ENCODE data around the gene RNF213.
A peak's percentile ranks its signal among the peaks of the same experiment; 100 is the strongest.
"Not testable (repeated sequence)": the region's sequence is repeated elsewhere in the genome, so short reads cannot be mapped to it uniquely, and the experiment has no call there.

RNF213 gene

DNA sequence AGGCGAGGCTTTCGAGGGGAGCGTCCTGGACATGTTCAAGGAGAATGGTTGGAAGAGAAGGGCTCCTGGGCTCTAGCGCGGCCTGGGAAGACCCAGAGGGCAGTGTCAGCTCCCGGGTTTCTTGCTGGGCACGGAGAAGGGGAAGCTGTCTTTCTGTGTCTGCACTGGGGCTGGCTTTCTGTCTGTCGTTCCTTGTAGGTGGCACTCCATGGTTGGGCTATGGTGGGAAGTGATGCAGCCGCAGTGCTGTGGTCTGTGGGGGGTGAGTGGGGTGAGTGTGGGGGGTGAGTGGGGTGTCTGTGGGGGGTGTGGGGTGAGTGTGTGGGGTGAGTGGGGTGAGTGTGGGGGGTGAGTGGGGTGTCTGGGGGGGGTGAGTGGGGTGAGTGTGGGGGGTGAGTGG is 13.7 kb downstream of the RNF213 start:
- DNase-seq = no peak

DNA sequence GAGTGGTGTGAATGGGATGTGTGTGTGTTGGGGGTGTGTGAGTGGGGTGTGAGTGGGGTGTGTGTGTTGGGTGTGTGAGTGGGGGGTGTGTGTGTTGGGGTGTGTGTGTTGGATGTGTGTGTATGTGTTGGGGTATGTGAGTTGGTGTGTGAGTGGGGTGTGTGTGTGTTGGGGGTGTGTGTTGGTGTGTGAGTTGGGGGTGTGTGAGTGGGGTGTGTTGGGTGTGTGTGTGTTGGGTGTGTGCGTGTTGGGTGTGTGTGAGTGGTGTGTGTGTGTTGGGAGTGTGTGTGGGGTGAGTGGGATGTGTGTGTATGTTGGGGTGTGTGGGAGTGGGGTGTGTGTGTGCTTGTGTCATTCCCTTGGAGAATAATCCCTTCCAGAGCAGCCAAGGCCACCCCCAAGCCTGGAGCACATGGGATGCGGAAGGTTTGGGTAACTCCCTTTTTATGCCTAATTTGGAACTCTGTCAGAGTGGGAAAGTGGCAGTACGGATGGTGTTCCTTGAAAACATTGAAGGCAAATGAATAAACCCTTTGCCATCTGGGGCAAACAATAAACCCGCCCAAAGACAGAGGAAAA is 14.3 kb downstream of the RNF213 start:
- DNase-seq = no peak

DNA sequence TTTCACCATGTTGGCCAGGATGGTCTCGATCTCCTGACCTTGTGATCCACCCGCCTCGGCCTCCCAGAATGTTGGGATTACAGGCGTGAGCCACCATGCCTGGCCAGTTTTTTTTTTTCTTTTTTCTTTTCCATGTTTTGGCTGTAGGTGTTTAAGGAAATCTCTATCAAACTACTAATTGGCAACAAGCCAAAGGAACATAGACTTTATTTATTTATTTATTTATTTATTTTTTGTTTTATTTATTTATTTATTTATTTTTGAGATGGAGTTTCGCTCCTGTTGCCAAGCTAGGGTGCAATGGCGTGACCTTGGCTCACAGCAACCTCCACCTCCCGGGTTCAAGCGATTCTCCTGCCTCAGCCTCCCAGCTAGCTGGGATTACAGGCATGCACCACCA is 15.2 kb downstream of the RNF213 start:
- not testable (repeated sequence) for DNase-seq

DNA sequence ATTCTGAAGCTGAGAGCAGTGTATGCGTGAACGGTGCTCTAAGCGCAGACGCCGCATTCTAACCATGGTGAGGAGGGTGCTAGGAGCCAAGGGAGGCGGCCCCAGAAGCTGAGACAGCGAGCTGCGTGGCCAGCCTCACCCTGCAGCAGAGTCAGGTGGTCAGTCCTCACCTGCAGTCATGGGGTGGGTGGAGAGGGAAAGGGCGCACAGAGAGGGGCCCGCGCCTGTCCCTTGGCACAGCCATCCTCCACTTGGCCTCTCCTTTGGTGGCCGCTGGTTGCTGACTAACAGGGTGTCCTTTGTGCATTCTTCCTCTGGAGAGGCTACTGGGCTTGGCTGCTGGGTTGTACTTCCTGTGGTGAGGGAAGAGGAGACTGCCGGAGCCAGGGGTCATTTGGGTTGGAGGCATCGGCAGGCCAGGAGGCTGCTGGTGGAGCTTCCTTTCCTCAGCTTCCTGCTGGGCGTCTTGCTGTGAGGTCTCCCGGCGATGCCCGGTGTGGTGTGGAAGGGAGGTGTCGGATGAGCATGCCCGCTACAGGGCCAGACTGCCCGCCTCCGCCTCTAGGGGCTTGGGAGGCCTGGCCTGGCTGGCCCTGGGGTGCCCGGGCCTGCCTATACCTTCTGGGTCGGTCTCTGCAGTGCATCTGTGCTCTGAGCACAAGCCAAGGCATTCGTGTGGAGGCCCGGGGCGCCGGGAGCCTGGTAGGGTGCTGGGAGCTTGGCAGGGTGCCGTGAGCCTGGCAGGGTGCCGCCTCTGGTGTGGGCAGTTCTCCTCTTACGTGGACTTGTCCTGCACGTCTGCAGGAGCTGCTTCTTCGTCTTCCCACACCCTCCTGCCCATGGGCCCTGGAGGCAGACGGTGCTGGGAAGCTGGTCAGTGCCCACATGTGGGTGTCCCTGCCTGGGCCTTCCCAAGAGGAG is 17.4 kb downstream of the RNF213 start:
- no peak for DNase-seq

DNA sequence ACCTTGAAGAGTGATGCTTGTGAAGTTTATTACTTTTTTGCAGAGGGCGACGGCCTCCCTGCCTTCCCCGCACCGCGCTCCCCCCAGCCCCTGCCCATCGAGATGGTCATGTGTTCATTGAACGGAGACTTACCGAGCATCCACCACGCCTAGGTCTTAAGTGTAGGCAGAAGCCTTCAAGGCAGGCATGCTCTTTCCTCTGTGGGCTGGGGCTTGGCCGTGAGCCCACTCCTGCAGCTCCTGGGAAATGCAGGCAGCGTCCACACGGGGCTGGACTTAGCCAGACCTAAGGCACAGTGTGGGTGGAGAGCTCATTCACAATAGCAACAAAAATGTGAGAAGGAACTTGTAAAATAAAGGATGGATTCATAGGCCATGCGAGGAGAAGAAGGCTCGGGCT is 19.2 kb downstream of the RNF213 start:
- DNase-seq = peak; percentile 39

DNA sequence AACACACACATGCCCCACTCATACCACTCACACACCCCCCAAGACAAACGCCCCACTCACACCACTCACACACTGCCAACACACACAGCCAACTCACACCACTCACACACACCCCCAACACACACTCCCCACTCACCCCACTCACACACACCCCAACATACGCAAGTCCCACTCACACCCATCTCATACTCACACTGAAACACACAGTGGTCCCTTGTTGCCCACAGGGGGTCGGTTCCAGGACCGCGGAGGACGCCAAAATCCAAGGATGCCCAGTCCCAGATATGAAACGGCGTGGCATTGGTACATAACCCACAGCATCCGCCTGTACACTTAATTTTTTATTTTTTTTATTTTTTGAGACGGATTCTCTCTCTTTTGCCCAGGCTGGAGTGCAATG is 20.9 kb downstream of the RNF213 start:
- no peak for DNase-seq

DNA sequence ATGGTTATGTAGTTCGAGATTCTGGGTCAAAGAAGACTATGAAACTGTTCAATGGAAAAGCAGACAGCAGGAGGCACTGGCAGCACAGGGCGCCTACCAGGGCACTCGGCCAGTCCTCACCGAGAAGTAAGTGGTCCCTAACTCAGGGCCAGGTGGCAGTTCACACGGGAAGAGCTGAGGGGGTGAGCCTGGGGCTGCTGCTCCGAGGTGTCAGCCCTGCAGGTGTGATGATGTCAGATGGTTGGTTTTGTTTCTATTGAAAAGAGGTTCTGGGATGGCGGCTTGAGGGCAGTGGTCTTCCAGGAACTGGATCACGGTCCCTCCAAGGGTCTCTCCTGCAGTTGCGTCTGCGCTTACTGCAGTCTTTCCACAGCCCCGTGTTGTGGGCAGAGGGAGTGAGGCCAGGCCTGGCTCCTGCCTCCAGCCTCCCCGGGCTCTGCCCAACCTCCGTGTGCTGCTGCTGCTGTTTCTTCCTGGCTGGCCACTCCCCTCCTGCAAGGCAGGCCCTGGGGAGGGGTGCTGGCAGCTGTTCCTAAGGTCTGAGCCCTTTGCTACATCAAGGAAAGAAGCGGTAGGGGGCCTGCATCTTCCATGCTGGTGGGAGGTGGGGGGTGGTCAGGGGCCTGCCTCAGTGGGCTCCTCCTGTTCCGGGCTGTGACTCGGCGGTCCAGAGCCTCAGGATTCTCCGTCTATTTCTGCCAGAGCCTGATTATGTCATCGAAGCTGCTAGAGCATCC is 22.6 kb downstream of the RNF213 start:
- no peak for DNase-seq

DNA sequence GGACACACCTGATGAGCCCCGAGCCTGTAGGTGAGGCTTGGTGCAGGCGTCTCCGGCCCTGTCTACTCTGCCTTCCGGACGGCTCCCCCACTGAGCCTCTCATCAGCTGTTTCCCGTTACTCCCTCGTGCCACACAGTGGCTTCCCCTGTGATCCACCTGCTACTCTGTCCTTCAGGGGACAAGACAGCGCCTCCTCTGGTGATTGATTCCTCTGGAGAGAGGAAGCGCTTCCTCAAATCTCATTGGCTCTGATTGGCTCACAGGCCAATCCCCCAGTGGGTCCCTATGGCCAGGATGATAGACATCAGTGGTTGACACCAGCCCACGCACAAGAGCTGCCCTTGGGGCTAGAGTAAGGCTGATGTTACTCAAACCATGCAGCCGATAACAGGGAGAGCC is 24.0 kb downstream of the RNF213 start:
- DNase-seq = no peak

DNA sequence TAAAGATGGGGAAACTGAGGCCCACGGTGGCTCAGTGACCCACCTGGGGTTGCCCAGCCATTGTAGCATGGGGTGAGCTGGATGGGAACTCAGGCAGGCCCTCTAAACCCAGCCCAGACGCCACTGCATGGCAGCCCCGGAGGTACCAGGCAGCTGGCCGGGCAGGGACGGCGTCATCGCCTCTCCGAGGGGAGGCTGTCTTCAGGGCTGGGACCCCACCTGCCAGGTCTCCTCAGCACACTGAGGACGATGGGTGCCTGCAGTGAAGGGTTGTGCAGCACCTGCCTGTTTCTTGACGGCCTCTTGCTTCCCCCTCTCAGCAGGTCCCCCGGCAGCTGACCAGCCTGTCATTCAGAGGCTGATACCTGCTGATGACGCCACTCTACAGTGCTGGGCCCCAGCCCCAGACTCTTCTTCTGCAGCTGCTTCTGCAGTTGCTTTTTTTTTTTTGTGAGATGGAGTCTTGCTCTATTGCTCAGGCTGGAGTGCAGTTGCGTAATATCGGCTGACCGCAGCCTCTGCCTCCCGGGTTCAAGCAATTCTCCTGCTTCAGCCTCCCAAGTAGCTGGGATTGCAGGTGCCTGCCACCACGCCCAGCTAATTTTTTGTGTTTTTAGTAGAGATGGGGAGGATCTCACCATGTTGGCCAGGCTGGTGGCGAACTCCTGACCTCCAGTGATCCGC is 24.7 kb downstream of the RNF213 start:
- no peak for DNase-seq

DNA sequence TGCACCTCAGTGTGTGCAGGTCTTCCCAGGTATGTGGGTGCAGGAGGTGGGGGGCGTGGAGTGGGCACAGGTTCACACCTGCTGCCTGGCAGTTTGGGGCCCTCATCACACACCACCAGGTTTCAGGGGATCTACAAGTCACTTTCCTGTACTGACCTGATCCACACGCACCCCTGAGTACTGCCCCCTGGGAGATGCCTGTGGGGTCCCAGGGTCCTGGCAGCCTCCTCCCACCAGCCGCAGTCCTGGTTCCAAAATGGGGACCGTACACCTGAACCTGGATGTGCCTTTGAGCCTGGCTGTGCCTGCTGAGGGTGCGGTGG is 25.9 kb downstream of the RNF213 start:
- no peak for DNase-seq

DNA sequence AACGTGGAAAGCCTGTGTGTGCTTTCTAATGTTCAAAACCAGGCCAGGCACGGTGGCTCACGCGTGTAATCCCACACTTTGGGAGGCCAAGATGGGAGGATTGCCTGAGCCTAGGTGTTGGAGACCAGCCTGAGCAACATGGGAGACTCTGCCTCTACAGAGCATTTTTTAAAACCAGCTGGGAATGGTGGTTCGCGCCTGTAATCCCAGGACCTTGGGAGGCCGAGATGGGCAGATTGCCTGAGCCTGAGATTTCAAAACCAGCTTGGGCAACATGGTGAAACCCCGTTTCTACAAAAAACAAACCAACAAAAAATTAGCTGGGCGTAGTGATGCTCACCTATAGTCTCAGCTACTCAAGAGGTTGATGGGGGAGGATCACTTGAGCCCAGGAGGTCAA is 26.4 kb downstream of the RNF213 start:
- no peak for DNase-seq

DNA sequence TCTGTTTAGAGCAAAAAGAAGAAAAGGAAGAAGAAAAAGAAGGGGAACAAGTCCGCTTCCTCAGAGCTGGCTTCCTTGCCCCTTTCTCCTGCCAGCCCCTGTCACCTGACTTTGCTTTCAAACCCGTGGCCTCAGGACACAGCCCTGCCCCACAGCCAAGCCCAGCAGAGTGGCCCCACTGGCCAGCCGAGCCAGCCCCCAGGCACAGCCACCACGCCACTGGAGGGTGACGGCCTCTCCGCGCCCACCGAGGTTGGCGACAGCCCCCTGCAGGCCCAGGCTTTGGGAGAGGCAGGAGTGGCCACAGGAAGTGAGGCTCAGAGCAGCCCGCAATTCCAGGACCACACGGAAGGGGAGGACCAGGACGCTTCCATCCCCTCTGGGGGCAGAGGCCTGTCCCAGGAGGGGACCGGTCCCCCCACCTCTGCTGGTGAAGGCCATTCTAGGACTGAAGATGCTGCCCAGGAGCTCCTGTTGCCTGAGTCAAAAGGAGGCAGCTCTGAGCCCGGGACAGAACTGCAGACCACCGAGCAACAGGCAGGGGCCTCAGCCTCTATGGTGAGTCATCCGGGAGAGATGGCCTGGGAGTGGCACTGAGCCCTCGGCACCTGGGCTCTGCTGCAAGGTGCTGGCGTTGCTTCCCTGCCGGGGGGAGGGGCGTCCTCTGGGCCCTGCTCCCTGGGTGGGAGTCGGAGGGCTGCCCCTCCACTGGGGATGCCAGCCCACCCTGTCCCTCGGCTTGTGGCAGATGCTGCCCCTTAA is 27.3 kb downstream of the RNF213 start:
- DNase-seq = no peak

DNA sequence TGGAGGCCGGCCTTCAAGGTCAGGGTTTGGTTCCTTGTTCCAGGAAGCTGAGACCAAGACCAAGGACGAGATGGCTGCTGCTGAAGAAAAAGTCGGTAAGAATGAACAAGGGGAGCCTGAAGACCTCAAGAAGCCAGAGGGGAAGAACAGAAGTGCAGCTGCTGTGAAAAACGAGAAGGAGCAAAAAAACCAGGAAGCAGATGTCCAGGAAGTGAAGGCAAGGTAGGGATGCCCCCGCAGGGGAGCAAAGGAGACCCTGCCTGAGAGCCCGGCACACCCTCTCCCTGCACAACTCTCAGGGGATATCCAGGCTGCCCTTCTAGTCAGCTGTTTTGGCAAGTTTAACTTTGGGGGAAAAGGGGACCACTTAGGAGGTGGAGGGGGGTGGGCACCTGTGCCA is 29.0 kb downstream of the RNF213 start:
- no peak for DNase-seq

DNA sequence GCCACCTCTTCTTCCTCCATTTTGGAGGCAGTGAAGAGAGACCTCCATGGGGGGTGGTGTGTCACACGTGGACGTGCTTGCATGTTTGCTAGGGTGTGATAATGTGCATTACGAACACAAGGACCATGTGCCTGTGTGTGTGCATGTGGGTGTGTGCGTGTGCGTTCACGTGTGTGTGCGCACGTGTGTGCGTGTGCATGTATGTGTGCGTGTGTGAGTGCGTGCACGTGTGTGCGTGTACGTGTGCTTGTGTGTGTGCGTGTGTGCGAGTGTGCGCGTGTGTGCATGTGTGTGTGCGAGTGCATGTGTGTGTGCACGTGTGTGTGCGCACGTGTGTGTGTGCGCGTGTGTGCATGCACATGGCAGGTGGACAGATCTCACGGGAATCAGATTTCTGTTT is 29.5 kb downstream of the RNF213 start:
- no peak for DNase-seq

DNA sequence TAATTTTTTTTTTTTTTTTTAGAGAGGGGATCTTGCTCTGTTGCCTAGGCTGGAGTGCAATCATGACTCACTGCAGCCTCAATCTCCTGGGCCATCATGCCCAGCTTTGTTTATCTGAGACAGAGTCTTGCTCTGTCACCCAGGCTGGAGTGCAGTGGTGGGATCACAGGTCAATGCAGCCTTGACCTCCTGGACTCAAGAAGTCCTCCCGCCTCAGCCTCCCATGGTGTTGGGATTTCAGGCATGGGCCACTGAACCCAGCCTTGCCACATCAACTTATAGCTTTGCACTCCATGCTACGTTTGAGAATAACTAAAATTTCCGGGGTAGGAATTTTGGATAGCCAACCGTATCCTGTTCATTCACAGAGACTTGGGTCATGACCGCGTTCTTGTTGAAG is 30.6 kb downstream of the RNF213 start:
- DNase-seq = no peak

DNA sequence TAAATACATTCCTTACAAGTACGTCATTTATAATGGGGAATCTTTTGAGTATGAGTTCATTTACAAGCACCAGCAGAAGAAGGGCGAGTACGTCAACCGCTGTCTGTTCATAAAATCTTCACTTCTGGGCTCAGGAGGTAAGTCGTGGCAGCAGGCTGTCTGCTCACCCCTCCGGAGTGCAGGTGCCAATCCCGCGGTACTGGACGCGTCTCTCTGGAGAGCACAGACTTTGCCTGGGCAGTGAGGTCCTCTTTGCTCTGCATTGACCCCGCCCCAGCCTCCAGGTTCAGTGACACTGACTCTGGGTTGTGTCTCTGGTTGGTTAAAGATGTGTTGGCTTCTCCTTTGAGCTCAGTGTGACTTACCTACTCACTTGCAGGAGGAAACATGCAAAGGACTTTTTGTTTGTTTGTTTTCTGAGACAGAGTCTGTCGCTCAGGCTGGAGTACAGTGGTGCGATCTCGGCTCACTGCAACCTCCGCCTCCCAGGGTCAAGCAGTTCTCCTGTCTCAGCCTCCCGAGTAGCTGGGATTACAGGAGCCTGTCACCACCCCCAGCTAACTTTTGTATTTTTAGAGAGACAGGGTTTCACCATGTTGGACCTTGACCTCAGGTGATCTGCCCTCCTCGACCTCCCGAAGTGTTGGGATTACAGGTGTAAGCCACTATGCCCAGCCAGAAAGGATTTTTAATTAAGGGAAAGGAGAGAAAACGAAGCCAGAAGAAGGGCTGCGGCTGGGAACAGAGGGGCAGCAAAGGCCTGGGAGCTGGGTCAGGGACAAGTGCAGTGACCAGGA is 31.2 kb downstream of the RNF213 start:
- no peak for DNase-seq

DNA sequence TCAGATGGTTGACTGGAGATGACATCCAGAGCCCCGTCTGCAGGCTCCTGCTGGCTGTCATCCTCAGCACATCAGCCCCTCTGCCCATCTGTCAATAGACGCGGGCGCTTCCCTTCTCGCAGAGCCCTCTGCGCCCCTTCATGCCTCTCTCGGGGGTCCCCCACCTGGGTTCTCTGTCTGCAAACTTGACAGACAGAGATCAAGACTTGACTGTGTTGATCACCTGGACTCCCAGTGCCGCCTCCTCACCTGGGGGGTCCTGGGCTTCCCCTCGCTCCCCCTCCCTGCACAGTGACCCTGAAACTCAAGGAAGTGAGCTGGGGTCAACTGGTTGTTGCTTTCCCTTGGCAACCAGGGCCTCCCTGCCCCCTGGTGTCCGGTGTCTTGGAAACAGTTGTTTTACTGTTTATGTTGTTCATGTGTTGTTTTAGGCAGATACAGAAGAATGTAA is 31.9 kb downstream of the RNF213 start:
- DNase-seq = no peak

DNA sequence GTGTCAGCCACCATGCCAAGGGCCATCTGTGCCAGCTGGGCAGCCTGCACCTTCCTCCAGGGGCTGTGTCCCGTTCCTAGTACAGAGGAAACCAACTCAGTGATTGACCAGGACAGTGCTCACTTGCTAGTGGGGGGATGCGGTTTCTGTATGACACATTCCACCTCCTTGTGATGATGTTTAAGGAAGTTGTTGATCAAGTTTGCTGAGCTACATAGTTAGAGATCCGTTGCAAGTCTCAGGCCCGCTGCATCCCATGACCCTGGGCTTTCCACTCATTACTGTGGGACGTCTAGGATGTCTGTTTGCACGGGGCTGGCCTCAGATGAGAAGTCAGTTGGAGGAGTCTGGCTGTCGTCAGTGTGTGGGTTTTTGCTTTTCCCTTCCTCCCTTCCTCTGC is 33.6 kb downstream of the RNF213 start:
- DNase-seq = no peak

DNA sequence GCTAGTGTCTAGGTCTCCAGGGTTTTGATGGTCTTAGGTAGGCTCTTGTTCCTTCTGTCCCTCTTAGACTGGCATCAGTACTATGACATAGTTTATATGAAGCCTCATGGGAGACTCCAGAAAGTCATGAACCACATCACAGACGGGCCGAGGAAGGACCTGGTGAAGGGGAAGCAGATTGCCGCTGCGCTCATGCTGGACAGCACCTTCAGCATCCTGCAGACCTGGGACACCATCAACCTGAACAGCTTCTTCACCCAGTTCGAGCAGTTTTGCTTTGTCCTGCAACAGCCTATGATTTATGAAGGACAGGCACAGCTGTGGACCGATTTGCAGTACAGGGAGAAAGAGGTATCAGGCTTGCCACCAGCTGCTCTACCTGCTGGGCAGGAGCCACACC is 34.0 kb downstream of the RNF213 start:
- no peak for DNase-seq

DNA sequence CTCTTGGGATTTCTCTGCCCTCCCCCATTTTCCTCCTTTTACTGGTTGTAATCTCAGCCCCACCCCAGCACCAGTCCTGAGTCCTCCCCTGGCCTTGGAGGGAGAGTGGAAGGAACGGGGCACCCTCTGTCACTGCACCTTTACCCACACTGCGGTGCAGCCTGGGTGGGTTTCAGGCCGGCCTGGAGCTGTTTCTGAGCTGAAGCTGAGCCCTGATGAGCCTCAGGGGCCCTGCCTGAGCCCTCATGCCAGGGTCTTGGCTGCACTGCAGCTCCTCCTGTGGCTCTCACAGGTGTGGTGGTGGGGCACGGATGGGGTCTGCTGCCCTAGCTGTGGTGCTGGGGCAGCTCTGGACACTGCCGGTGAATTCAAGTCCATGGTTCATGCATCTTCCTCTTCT is 34.5 kb downstream of the RNF213 start:
- DNase-seq = no peak

DNA sequence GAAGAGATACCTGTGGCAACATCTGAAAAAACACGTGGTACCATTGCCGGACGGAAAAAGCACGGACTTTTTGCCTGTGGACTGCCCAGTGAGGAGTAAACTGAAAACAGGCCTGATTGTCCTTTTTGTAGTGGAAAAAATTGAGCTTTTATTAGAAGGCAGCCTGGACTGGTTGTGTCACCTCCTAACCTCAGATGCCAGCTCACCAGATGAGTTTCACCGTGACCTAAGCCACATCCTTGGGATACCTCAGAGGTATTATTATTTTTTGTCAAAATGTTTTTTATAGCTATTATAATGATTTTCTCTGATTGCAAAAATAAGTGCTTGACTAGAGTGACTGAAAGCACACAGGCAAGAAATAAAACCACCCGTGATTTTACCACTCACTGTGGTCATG is 34.9 kb downstream of the RNF213 start:
- no peak for DNase-seq

DNA sequence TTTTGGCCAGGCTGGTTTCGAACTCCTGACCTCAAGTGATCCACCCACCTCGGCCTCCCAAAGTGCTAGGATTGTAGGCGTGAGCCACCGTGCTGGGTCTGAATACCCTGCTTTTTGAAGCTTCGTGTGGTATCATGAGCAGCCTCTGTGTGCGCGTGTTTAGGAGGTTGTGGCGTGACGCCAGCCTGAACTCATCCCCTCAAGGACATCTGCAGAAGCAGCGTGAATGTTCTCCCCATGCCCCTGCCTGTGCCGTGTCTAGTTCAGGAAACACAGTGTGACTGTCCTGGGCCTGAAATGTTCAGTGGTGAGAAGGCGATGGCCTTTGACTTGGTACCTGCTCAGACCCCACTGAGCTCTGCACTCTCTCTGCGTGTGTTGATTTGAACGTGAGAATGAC is 35.6 kb downstream of the RNF213 start:
- no peak for DNase-seq
